ENCODE measurements around the gene MYO18B. TPM values are rescaled to one million over a fixed set of nuclear protein-coding genes. Genes with fewer than 3 reads are reported as not detected.

The MYO18B gene
- total RNA-seq, 1 donor from 2014 or later: not detected

DNA sequence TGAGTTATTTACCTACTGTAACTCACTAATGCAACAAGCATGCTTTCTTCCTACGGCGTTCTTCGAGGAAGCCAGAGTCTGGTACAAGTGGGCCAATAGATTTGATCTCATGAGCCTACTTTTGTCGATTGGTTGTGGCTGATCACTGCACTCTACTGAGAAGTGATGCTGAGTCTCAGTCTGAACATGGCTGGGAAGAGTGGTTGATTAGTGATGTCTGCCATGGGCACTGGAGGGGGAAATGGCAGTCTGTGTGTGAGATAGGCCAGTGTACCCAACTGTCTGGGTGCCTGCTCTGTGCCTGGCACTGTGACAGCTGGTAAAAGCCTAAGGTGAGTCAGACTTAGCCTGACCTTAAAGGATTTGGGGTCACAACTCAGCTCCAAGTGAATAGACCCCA is 28.3 kb downstream of the MYO18B start:
- no peak overlapping the region for H3K4me3 Mint-ChIP-seq
- TF ChIP-seq, protein P1, sequence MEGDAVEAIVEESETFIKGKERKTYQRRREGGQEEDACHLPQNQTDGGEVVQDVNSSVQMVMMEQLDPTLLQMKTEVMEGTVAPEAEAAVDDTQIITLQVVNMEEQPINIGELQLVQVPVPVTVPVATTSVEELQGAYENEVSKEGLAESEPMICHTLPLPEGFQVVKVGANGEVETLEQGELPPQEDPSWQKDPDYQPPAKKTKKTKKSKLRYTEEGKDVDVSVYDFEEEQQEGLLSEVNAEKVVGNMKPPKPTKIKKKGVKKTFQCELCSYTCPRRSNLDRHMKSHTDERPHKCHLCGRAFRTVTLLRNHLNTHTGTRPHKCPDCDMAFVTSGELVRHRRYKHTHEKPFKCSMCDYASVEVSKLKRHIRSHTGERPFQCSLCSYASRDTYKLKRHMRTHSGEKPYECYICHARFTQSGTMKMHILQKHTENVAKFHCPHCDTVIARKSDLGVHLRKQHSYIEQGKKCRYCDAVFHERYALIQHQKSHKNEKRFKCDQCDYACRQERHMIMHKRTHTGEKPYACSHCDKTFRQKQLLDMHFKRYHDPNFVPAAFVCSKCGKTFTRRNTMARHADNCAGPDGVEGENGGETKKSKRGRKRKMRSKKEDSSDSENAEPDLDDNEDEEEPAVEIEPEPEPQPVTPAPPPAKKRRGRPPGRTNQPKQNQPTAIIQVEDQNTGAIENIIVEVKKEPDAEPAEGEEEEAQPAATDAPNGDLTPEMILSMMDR (conservative IDR thresholded peaks at IDR 0.05): no peak
- peaks cover 5% of the 10 kb centered on the region for H3K27me3 Mint-ChIP-seq (ENCODE audit: low read depth)
- H3K27ac Mint-ChIP-seq (ENCODE audit: unreplicated experiment): no peak overlapping the region
- H3K36me3 Mint-ChIP-seq (ENCODE audit: low read depth): peaks cover 5% of the 10 kb centered on the region
- H3K4me1 Mint-ChIP-seq: peaks cover under 1% of the 10 kb centered on the region
- H3K9me3 Mint-ChIP-seq: peaks cover 11% of the 10 kb centered on the region
- no peak for DNase-seq (ENCODE audit: low read depth, low spot score)

DNA sequence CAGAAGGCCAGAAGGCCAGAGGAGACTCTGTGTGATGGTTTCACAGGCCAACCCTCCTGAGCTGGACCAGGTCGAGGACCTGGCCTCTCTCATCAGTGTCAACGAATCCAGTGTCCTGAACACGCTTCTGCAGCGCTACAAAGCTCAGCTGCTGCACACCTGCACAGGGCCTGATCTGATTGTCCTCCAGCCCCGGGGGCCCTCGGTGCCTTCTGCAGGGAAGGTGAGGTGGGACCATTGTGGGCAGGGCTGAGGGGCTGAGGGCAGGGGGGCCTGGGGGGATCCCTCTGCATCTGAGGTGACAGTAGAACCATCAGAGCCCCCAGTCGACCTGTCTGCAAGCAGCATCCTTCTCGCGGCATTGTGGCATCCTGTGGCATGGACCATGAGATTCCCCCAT is 30.3 kb downstream of the MYO18B start:
- Mint-ChIP-seq H3K27ac (ENCODE audit: unreplicated experiment) (no peak overlapping the region), H3K36me3 (ENCODE audit: low read depth) (no peaks in the 10 kb centered on the region)

DNA sequence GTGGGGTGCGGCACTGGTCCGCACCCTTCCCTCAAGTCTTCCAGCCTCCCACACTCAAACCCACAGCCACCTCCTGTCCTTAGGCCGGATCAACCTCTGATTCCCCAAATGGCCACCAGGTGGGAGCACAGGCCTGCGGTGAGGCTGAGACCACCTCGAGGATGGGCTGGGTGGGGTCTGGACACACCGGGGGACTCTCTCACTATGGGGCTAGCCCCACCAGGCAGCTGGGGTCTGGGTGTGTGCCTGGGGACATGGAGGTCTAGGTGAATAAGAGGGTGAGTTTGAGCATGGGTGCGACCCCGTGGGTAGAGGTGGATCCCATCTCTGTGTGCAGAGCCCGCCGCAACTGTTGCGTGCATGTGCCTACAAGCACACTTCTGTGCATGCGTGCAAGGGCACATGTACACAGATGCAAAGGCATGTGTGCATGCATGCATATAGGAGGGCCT is 32.6 kb downstream of the MYO18B start:
- no peaks in the 10 kb centered on the region for H3K9me3 Mint-ChIP-seq
- H3K27me3 Mint-ChIP-seq (ENCODE audit: low read depth): peaks cover 6% of the 10 kb centered on the region
- TF ChIP-seq, protein P1 (conservative IDR thresholded peaks at IDR 0.05): peak; percentile 69
- H3K4me1 Mint-ChIP-seq: peaks cover 6% of the 10 kb centered on the region
- H3K27ac Mint-ChIP-seq (ENCODE audit: unreplicated experiment): no peak overlapping the region
- DNase-seq (ENCODE audit: low read depth, low spot score): peak; percentile 61
- H3K4me3 Mint-ChIP-seq: no peak overlapping the region
- no peaks in the 10 kb centered on the region for H3K36me3 Mint-ChIP-seq (ENCODE audit: low read depth)

More for the DNA sequence above, 30.3 kb downstream of the MYO18B start:
- peaks cover 6% of the 10 kb centered on the region for H3K4me1 Mint-ChIP-seq
- H3K27me3 Mint-ChIP-seq (ENCODE audit: low read depth): peaks cover 9% of the 10 kb centered on the region
- H3K4me3 Mint-ChIP-seq: no peak overlapping the region
- TF ChIP-seq, protein P1 (conservative IDR thresholded peaks at IDR 0.05): no peak
- no peaks in the 10 kb centered on the region for H3K9me3 Mint-ChIP-seq
- no peak for DNase-seq (ENCODE audit: low read depth, low spot score)

- TF ChIP-seq, protein P1 (conservative IDR thresholded peaks at IDR 0.05): no peak
- Mint-ChIP-seq H3K4me1 (peaks cover 6% of the 10 kb centered on the region), H3K27me3 (ENCODE audit: low read depth) (peaks cover 6% of the 10 kb centered on the region), H3K27ac (ENCODE audit: unreplicated experiment) (no peak overlapping the region), H3K9me3 (no peaks in the 10 kb centered on the region), H3K4me3 (no peak overlapping the region), H3K36me3 (ENCODE audit: low read depth) (no peaks in the 10 kb centered on the region)
- peak; percentile 45 for DNase-seq (ENCODE audit: low read depth, low spot score)
Measured at GRCh38 chr22:25775531-25775930, 33.5 kb downstream of the MYO18B start.

DNA sequence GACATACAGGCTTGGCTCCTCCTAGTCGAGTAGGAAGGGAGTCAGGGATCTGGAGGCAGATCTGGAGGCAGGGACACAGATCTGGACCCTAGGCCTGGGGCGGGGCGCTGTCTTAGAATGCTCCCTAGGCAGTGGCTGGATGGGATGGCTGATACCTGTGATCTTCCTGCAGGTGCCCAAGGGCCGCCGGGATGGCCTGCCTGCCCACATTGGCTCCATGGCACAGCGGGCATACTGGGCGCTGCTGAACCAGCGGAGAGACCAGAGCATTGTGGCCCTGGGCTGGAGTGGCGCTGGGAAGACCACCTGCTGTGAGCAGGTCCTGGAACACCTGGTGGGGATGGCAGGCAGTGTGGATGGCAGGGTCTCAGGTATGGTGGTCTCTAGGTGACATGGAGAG is 35.4 kb downstream of the MYO18B start:
- Mint-ChIP-seq H3K4me3 (no peak overlapping the region), H3K36me3 (ENCODE audit: low read depth) (no peaks in the 10 kb centered on the region), H3K27me3 (ENCODE audit: low read depth) (peaks cover 3% of the 10 kb centered on the region), H3K27ac (ENCODE audit: unreplicated experiment) (no peak overlapping the region), H3K9me3 (no peaks in the 10 kb centered on the region), H3K4me1 (peaks cover 6% of the 10 kb centered on the region)
- TF ChIP-seq, protein P1 (conservative IDR thresholded peaks at IDR 0.05): no peak
- DNase-seq (ENCODE audit: low read depth, low spot score): no peak
